Activated effector memory CD4-positive, alpha-beta T cell treated with anti-CD3 and anti-CD28 coated beads, Interleukin-2, amount 50 U/mL, for 16 hours (primary cell): ENCODE data around the gene PTPN12.
"Not testable (repeated sequence)": the region's sequence is repeated elsewhere in the genome, so short reads cannot be mapped to it uniquely, and the experiment has no call there.

Source experiments
- DNase-seq: peaks from one replicate; pipeline ENCODE4 v3.0.0-alpha.2; 2020

PTPN12 gene

GRCh38 chr7:77538281-77539212 lies 1.5 kb downstream of the PTPN12 start:
- no peak for DNase-seq

GRCh38 chr7:77540402-77540822 lies 3.3 kb downstream of the PTPN12 start:
- no peak for DNase-seq

- DNase-seq: not testable (repeated sequence)
These were observed 3.9 kb downstream of the PTPN12 start for GRCh38 chr7:77540993-77541392.

- DNase-seq: no peak
These were observed 5.3 kb downstream of the PTPN12 start for GRCh38 chr7:77542409-77542808.

- DNase-seq: no peak
These were observed 5.8 kb downstream of the PTPN12 start for GRCh38 chr7:77542895-77543294.

- no peak for DNase-seq
These were observed 6.8 kb downstream of the PTPN12 start for GRCh38 chr7:77543910-77544309.

- DNase-seq: no peak
These were observed 7.4 kb downstream of the PTPN12 start for GRCh38 chr7:77544518-77544917.

- DNase-seq: no peak
These were observed 11.1 kb downstream of the PTPN12 start for GRCh38 chr7:77548206-77548605.

- no peak for DNase-seq
These were observed 12.2 kb downstream of the PTPN12 start for GRCh38 chr7:77549106-77549870.

- DNase-seq: no peak
These were observed 13.5 kb downstream of the PTPN12 start for GRCh38 chr7:77550586-77550985.

GRCh38 chr7:77553123-77553522 lies 16.0 kb downstream of the PTPN12 start:
- no peak for DNase-seq

- DNase-seq: no peak
These were observed 21.3 kb downstream of the PTPN12 start for GRCh38 chr7:77558284-77558967.

GRCh38 chr7:77561352-77561751 lies 24.3 kb downstream of the PTPN12 start:
- no peak for DNase-seq

GRCh38 chr7:77563275-77563674 lies 26.2 kb downstream of the PTPN12 start:
- no peak for DNase-seq

- DNase-seq: no peak
These were observed 28.8 kb downstream of the PTPN12 start for GRCh38 chr7:77565917-77566316.

- no peak for DNase-seq
These were observed 29.3 kb downstream of the PTPN12 start for GRCh38 chr7:77566421-77566820.

- no peak for DNase-seq
These were observed 32.6 kb downstream of the PTPN12 start for GRCh38 chr7:77569514-77570232.

- no peak for DNase-seq
These were observed 33.4 kb downstream of the PTPN12 start for GRCh38 chr7:77570330-77571011.

GRCh38 chr7:77571801-77572200 lies 34.7 kb downstream of the PTPN12 start:
- DNase-seq: no peak

GRCh38 chr7:77575187-77575586 lies 38.1 kb downstream of the PTPN12 start:
- no peak for DNase-seq

- DNase-seq: no peak
These were observed 39.8 kb downstream of the PTPN12 start for GRCh38 chr7:77576856-77577255.

GRCh38 chr7:77579797-77580196 lies 42.7 kb downstream of the PTPN12 start:
- DNase-seq: no peak
